Measurements from ENCODE around the gene PARD3.

- TF ChIP-seq EZH2phosphoT487 (IDR thresholded peaks at IDR 0.05; ENCODE audit: insufficient read depth, low read depth): no peak
- no peak for TF ChIP-seq EZH2 (IDR thresholded peaks at IDR 0.05; ENCODE audit: insufficient read depth, poor library complexity, severe bottlenecking)
These were observed 592.7 kb downstream of the PARD3 start for GRCh38 chr10:34222359-34222758.
